ENCODE data around the gene RPL15.
A peak's percentile ranks its signal among the peaks of the same experiment; 100 is the strongest.

RPL15 gene

DNA sequence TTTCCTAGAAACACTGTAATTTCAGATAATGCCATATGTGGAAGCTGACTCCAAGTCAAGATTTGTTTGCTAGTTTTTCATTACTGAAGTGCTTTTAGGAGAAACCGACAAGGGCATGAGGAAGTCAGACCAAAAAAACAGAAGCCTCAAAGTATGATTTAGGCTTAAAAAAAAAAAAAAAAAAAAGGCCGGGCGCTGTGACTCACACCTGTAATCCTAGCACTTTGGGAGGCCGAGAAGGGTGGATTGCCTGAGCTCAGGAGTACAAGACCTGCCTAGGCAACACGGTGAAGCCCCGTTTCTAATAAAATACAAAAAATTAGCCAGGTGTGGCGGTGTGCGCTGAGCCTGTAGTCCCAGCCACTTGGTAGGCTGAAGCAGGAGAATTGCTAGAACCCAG, 11.6 kb downstream of the RPL15 start:
- DNase-seq: no peak

DNA sequence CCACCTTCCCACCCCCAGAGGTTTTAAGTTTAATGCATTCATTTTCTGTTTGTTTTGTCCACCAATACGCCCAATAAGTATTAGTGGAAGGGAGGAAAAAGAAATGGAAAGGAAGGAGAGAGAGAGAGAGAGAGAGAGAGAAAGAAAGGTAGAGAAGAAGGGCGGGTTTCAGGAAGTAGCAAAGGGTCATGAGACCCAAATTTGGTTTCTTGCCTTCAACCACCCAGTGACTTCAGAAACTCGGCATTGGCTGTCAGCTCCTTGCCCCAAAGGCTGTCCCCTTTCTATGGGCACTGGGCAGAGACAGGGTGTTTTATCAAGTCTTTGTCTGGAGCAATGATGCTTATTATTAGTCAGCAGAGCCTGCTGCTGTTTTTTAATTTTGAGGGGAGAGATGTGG, 14.7 kb downstream of the RPL15 start:
- DNase-seq: no peak

DNA sequence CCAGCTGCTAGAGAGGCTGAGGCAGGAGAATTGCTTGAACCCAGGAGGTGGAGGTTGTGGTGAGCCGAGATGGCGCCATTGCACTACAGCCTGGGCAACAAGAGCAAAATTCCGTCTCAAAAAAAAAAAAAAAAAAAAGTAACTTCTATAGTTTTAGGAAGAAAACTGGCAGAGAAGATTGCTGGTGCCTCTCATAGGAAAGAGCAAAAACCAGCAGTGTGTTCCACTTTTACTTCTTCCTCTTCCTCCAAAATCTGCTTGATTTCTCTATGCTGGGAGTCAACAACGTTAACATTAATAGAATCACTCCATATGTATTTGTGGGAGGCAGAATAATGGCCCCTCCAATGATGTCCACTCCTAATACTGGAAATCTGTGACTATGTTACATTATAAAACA, 15.6 kb downstream of the RPL15 start:
- no peak for DNase-seq

- DNase-seq: no peak
These were observed 17.3 kb downstream of the RPL15 start for GRCh38 chr3:23934253-23934652.

- DNase-seq: no peak
These were observed 20.4 kb downstream of the RPL15 start for GRCh38 chr3:23937296-23937695.

- no peak for DNase-seq
These were observed 21.8 kb downstream of the RPL15 start for GRCh38 chr3:23938688-23939087.

- no peak for DNase-seq
These were observed 23.8 kb downstream of the RPL15 start for GRCh38 chr3:23940775-23941174.

GRCh38 chr3:23941440-23941839, 24.5 kb downstream of the RPL15 start:
- DNase-seq: no peak

DNA sequence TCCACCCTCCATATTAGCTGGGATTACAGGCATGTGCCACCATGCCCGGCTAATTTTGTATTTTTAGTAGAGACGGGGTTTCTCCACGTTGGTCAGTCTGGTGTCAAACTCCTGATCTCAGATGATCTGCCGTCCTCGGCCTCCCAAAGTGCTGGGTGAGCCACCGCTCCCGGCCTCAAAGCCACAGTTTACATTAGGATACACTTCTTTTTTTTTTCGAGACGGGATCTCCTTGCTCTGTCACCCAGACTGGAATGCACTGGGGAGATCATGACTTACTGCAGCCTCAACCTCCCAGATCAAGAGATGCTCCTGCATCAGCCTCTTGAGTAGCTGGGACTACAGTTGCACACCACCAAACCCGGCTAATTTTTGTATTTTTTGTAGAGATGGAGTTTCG, 25.6 kb downstream of the RPL15 start:
- DNase-seq: no peak

DNA sequence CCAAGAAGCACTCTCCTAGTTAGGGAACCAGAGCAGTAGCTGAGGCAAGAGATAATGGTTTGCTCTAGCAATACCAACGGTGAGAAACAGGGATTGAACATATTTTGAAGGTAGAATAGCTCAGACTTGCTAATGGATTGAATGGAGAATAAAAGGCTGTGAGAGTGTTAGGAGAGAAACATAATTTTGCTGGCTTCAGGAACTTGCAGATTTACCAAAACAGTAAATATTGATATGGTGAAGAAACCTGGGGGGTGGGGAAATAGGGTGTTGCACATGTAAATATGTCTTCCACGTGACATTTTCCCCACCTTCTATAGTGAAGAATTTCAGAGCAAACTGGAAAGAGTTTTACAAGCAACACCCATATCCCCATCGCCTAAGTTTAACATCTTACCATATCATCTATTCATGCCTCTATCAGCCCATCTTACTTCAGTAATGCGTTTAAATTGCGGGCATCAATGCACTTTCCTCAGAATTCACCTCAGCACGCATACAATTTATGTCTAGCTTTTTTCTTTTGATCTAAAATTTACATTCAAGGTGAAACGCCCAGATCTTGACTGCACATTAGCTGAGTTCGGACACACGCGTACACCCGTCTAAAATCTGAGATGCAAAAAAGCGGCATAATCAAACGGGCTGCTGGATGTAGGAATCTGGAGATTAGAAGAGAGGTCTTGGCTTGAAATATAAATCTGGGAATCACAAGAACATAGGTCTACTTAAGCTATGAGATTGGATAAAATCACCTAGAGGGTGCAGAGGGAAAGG, 27.3 kb downstream of the RPL15 start:
- DNase-seq: no peak

DNA sequence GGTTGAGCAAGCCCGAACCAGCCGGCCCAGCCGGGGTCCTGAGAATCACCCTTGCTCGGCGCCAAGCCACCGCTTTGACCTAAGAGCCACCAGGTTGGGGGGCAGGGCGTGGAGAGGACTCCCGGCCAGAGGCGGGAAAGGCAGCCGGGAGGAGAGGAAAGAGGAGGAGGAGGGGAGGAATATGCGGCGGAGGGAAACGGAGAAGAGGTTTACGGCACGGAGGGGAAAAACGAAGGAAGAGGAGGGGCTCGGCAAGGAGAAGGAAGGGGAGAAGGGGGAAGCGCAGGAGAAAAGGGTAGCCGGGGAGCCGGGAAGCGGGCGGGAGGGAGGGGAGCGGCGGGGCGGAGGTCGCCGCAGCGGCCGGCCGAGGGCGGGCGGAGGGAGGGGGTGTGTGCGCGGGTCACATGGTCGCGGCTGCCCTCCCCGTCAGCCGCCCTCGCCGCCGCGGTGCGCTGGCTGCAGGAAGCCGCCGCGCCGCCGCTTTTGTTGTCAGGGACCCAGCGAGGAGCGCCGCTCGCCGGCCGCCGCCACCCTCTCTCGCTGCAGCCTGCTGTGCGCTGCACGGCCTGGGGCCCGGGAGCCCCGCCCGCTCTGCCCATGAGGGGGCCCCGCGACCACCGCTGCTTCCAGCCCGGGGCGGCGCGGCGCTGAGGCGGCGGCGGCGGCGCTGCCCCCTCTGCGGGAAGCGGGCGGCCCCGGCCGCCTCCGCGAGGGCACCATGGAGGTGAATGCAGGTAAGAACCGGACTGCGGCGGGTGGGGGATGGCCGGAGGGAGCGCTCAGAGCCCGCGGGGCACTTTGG, 28.1 kb downstream of the RPL15 start, which contains the start of gene NR1D2:
Gene NR1D2, plus strand, starts transcription at position 426 of the 802 bp plus-strand sequence. Its CDS starts 293 bp downstream, at position 719.
- peak in 55 of 56 donors; percentile 28 to 88 (median 75) for DNase-seq

DNA sequence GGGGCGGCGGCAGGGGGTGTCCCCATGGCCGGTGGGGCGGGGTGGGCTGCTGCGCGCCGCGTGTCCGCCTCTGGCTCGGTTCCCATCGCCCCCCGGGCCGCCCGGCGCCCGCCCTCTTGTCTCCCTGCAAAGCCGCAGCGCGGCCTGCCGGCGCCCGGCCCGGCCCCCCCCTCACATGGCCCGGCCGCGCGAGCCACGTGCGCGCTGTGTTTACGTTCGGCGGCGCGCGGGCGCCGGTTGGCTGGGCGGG, 28.7 kb downstream of the RPL15 start:
- DNase-seq: no peak

- peak; percentile 65 to 99 (median 96) for DNase-seq
These were observed 29.2 kb downstream of the RPL15 start for GRCh38 chr3:23945913-23946687.

DNA sequence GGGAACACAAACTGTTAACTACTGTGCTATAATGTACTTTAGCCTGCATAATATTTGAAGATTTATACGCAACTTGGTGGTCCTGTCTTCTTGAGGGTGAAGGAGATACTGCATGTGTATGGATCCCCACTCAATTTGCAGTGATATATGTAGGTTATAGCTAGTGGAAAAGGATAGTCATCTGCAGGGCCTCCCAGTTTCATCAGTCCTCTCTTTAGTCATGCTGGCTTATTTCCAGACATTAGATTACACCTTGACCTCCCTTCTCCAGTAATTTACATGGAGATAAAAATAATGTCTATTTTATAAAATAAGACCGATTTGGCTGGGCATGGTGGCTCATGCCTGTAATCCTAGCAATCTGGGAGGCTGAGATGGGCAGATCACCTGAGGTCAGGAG, 31.8 kb downstream of the RPL15 start:
- DNase-seq: no peak

DNA sequence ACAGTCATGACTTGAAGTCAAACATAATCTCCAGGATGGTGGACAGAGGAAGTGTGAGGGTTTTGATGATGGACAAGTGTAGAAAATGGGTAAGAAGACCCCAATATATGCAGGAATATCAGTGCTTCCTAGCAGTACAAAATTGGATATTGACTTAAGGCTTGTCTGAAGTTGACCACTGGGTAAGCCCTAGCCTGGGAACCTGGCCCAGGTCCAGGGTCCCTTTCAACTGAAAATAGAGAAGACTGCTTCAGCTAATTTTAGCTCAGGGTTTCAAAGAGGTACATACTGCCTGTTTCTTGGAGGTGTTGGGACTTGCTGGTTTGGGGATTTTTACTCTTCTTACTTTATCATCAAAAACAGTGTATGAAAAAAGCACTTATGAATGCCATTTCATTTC, 32.9 kb downstream of the RPL15 start:
- peak in 12 of 56 donors; percentile 9 to 65 (median 24) for DNase-seq

DNA sequence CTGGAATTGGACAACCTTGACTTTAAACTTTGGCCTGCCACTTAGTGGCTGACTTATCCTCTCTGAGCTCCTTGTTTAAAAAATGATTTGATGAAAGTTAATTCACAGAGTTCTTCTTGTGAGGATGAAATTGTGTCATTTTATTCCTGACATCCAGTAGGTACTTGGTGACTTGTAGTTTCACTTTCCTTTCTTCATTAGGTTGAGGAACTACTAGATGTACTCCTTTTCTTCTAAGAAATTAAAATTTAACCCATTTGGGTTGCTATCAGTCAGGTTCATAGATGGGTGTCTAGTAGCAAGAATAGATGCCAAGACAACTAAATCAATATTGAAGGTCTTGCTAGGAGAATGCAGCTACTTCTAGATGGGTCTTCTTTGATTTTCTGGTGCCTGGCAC, 33.4 kb downstream of the RPL15 start:
- no peak for DNase-seq

- DNase-seq: no peak
These were observed 35.7 kb downstream of the RPL15 start for GRCh38 chr3:23952646-23953045.

GRCh38 chr3:23953523-23953922, 36.6 kb downstream of the RPL15 start:
- no peak for DNase-seq

- DNase-seq: no peak
These were observed 37.2 kb downstream of the RPL15 start for GRCh38 chr3:23954144-23954543.

DNA sequence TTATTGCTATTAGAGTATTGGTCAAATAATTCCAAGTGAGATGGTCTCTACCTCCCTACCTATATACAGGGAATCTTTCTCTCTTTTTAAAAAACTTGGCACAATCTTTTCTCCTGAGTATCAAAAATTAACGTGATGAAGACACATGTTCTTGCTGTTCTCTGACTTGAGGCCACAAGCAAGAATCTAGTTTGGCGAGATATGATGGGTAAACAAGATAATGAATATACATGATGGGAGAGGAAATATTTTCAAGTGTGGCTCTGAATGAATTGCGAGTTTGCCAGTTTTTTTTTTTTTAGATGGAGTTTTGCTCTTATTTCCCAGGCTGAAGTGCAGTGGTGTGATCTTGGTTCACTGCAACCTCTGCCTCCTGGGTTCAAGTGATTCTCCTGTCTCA, 39.8 kb downstream of the RPL15 start:
- DNase-seq: no peak

GRCh38 chr3:23959135-23959900, 42.4 kb downstream of the RPL15 start:
- DNase-seq: no peak

Data from nucleus accumbens (tissue), 56 donors.